HUES64 (cell line): ENCODE data around the gene JPH4.
A peak's percentile ranks its signal among the peaks of the same experiment; 100 is the strongest.

ENCODE experiments used
- H3K27ac ChIP-seq: 2 replicates; pipeline ENCODE4 v1.7.0; 2013; ENCODE audit warnings: low read depth, low read length, inconsistent platforms
- H3K27me3 ChIP-seq: 2 replicates; pipeline ENCODE4 v1.6.1; 2013; ENCODE audit warnings: mild to moderate bottlenecking, low read length; ENCODE audit not compliant: insufficient read depth
- H3K36me3 ChIP-seq: 2 replicates; pipeline ENCODE4 v1.6.1; 2013; ENCODE audit warnings: mild to moderate bottlenecking, low read length; ENCODE audit not compliant: insufficient read depth
- H3K4me1 ChIP-seq: 2 replicates; pipeline ENCODE4 v1.6.1; 2013; ENCODE audit warnings: mild to moderate bottlenecking, low read length, moderate library complexity; ENCODE audit not compliant: insufficient read depth
- H3K4me3 ChIP-seq: 2 replicates; pipeline ENCODE4 v1.5.1; 2013; ENCODE audit warnings: mild to moderate bottlenecking, low read length, moderate library complexity
- H3K9ac ChIP-seq: 2 replicates; pipeline ENCODE4 v1.6.1; 2013; ENCODE audit warnings: mild to moderate bottlenecking, low read depth, low read length
- H3K9me3 ChIP-seq: 2 replicates; pipeline ENCODE4 v1.6.1; 2013; ENCODE audit warnings: low read depth, low read length; ENCODE audit not compliant: insufficient read depth
- WGBS: fragments of 150-250, 120-280 bp; methylation state at CpG from one replicate; pipeline ENCODE4 v1.1.7; 2013; ENCODE audit warnings: missing lambda C conversion rate; 5-methylcytosine and 5-hydroxymethylcytosine counted together

JPH4 gene

GRCh38 chr14:23559926-23560520, 18.6 kb downstream of the JPH4 start:
- Histone ChIP-seq H3K27ac (no peak overlapping the region; the same call in 1 of the 2 replicates), H3K36me3 (peaks cover 68% of the 10 kb centered on the region), H3K27me3 (no peaks in the 10 kb centered on the region), H3K9ac (no peak overlapping the region), H3K9me3 (no peaks in the 10 kb centered on the region), H3K4me1 (peaks cover 9% of the 10 kb centered on the region), H3K4me3 (no peak overlapping the region)
- 85% methylated on average over 3 of the region's 3 CpGs for WGBS

GRCh38 chr14:23559010-23559925, 19.3 kb downstream of the JPH4 start:
- H3K4me3 ChIP-seq, result no peak overlapping the region
- H3K36me3 ChIP-seq, result peaks cover 61% of the 10 kb centered on the region
- no peak overlapping the region for H3K9ac ChIP-seq
- H3K27me3 ChIP-seq, result no peaks in the 10 kb centered on the region
- H3K27ac ChIP-seq, result peak overlapping the region; percentile 82
- peaks cover 9% of the 10 kb centered on the region for H3K4me1 ChIP-seq
- H3K9me3 ChIP-seq, result no peaks in the 10 kb centered on the region
- 80% methylated on average over 21 of the region's 21 CpGs for WGBS

- H3K36me3 ChIP-seq, result peaks cover 53% of the 10 kb centered on the region
- H3K27me3 ChIP-seq, result no peaks in the 10 kb centered on the region
- peak overlapping the region; percentile 82 for H3K27ac ChIP-seq
- WGBS, result 91% methylated on average over 10 of the region's 10 CpGs
- H3K4me3 ChIP-seq, result no peak overlapping the region
- no peak overlapping the region for H3K9ac ChIP-seq
- peaks cover 9% of the 10 kb centered on the region for H3K4me1 ChIP-seq
- no peaks in the 10 kb centered on the region for H3K9me3 ChIP-seq
Observed at GRCh38 chr14:23558346-23559009, 20.1 kb downstream of the JPH4 start.

GRCh38 chr14:23557946-23558345, 20.6 kb downstream of the JPH4 start:
- WGBS, result 100% methylated on average over 1 of the region's 1 CpG
- Histone ChIP-seq H3K9ac (no peak overlapping the region), H3K9me3 (no peaks in the 10 kb centered on the region), H3K27ac (peak overlapping the region; percentile 82; the same call in 1 of the 2 replicates), H3K4me1 (peaks cover 9% of the 10 kb centered on the region), H3K4me3 (no peak overlapping the region), H3K36me3 (peaks cover 49% of the 10 kb centered on the region), H3K27me3 (no peaks in the 10 kb centered on the region)

- H3K9me3 ChIP-seq, result no peaks in the 10 kb centered on the region
- no peaks in the 10 kb centered on the region for H3K27me3 ChIP-seq
- peaks cover 9% of the 10 kb centered on the region for H3K4me1 ChIP-seq
- H3K4me3 ChIP-seq, result no peak overlapping the region
- WGBS, result 91% methylated on average over 2 of the region's 2 CpGs
- peaks cover 46% of the 10 kb centered on the region for H3K36me3 ChIP-seq
- no peak overlapping the region for H3K9ac ChIP-seq
- no peak overlapping the region for H3K27ac ChIP-seq
Observed at GRCh38 chr14:23557521-23557920, 21.1 kb downstream of the JPH4 start.

- 56% methylated on average over 17 of the region's 17 CpGs for WGBS
- peak overlapping the region; percentile 88 for H3K4me3 ChIP-seq
- H3K4me1 ChIP-seq, result peaks cover 11% of the 10 kb centered on the region
- no peaks in the 10 kb centered on the region for H3K27me3 ChIP-seq
- H3K27ac ChIP-seq, result no peak overlapping the region; the same call in 1 of the 2 replicates
- H3K9ac ChIP-seq, result peak overlapping the region; percentile 92
- no peaks in the 10 kb centered on the region for H3K9me3 ChIP-seq
- H3K36me3 ChIP-seq, result peaks cover 40% of the 10 kb centered on the region
Observed at GRCh38 chr14:23556700-23557440, 21.7 kb downstream of the JPH4 start.

GRCh38 chr14:23555882-23556699, 22.5 kb downstream of the JPH4 start, which contains the start of gene THTPA:
TSS of gene THTPA (plus strand) at chr14:23556271. CDS start at chr14:23556758, 487 bp downstream.
- Histone ChIP-seq H3K4me1 (peaks cover 13% of the 10 kb centered on the region), H3K36me3 (peaks cover 32% of the 10 kb centered on the region), H3K4me3 (peak within 1 kb of the TSS; percentile 88), H3K27ac (peak within 1 kb of the TSS; percentile 88), H3K9me3 (no peaks in the 10 kb centered on the region), H3K9ac (peak within 1 kb of the TSS; percentile 92), H3K27me3 (no peaks in the 10 kb centered on the region)
- 2% methylated on average over 54 of the region's 54 CpGs for WGBS

GRCh38 chr14:23555533-23555881, 23.1 kb downstream of the JPH4 start:
- Histone ChIP-seq H3K36me3 (peaks cover 26% of the 10 kb centered on the region), H3K27ac (no peak overlapping the region; the same call in 1 of the 2 replicates), H3K9me3 (no peaks in the 10 kb centered on the region), H3K27me3 (no peaks in the 10 kb centered on the region), H3K4me3 (peak overlapping the region; percentile 88), H3K9ac (peak overlapping the region; percentile 92; the same call in 1 of the 2 replicates), H3K4me1 (peaks cover 13% of the 10 kb centered on the region)
- WGBS, result 5% methylated on average over 10 of the region's 14 CpGs

GRCh38 chr14:23551266-23552028, 27.1 kb downstream of the JPH4 start, which contains the start of gene ZFHX2:
TSS of gene ZFHX2 (minus strand) at chr14:23551765. CDS start at chr14:23535325, 16,440 bp downstream.
- Histone ChIP-seq H3K27ac (peak within 1 kb of the TSS; percentile 87), H3K9ac (peak within 1 kb of the TSS; percentile 75), H3K4me1 (peaks cover 47% of the 10 kb centered on the region), H3K4me3 (peak within 1 kb of the TSS; percentile 72), H3K36me3 (no peaks in the 10 kb centered on the region), H3K9me3 (no peaks in the 10 kb centered on the region), H3K27me3 (no peaks in the 10 kb centered on the region)
- WGBS, result under 1% methylated on average over 44 of the region's 49 CpGs
